GM12878 (cell line): Measurements from ENCODE around the gene HERC5.

Experiments used
- CTCF ChIP-seq, 3 experiments: IDR thresholded peaks in 2 of 3; conservative IDR thresholded peaks in 1 of 3; 2 replicates each; pipeline ENCODE4 v1.5.1; 2011; ENCODE audit warnings: low read depth in 3 of 3, low read length in 3 of 3, mild to moderate bottlenecking in 3 of 3, control low read depth in 2 of 3, moderate library complexity in 2 of 3, inconsistent platforms in 1 of 3, mixed read lengths in 1 of 3; ENCODE audit not compliant: control insufficient read depth in 2 of 3, insufficient read depth in 1 of 3; ENCODE audit errors: extremely low read depth in 1 of 3
- DPF2 ChIP-seq: fragments of 450-650 bp; IDR thresholded peaks from 2 replicates; pipeline ENCODE4 v1.6.1; 2017; ENCODE audit warnings: mild to moderate bottlenecking
- EGR1 ChIP-seq, 2 experiments: IDR thresholded peaks; 1 replicate in 1 of 2; 2 replicates in 1 of 2; pipeline ENCODE4 v1.6.1; 2011 to 2012; ENCODE audit warnings: low read depth in 2 of 2, low read length in 2 of 2, borderline replicate concordance in 1 of 2, mild to moderate bottlenecking in 1 of 2, moderate library complexity in 1 of 2
- NFYA ChIP-seq: IDR thresholded peaks from 2 replicates; pipeline ENCODE4 v1.6.1; 2011; ENCODE audit warnings: low read depth, mild to moderate bottlenecking, low read length, improper control_type of control experiment, borderline replicate concordance
- NRF1 ChIP-seq: conservative IDR thresholded peaks from 2 replicates; pipeline ENCODE4 v1.6.1; 2011; ENCODE audit warnings: mild to moderate bottlenecking, low read depth, low read length, improper control_type of control experiment
- RAD21 ChIP-seq: IDR thresholded peaks from 2 replicates; pipeline ENCODE4 v1.6.1; 2011; ENCODE audit warnings: mild to moderate bottlenecking, low read depth, low read length, moderate library complexity; ENCODE audit not compliant: insufficient read depth
- RAD51 ChIP-seq: fragments of 450-650 bp; IDR thresholded peaks from 2 replicates; pipeline ENCODE4 v1.6.1; 2016; ENCODE audit warnings: moderate library complexity, mild to moderate bottlenecking, inconsistent platforms
- SKIL ChIP-seq: fragments of 450-650 bp; IDR thresholded peaks from 2 replicates; pipeline ENCODE4 v1.6.1; 2017; ENCODE audit warnings: mild to moderate bottlenecking, low read depth, inconsistent platforms; ENCODE audit not compliant: poor library complexity, severe bottlenecking
- SMARCA5 ChIP-seq: fragments of 450-650 bp; IDR thresholded peaks from 2 replicates; pipeline ENCODE4 v1.6.1; 2017; ENCODE audit warnings: mild to moderate bottlenecking
- SMC3 ChIP-seq: IDR thresholded peaks from 2 replicates; pipeline ENCODE4 v1.6.1; 2011; ENCODE audit warnings: low read length, improper control_type of control experiment, borderline replicate concordance
- TAF1 ChIP-seq: IDR thresholded peaks from 2 replicates; pipeline ENCODE4 v1.6.1; 2011; ENCODE audit warnings: mild to moderate bottlenecking, low read depth, low read length, borderline replicate concordance

GRCh38 chr4:88409206-88409605 is 47.7 kb upstream of the HERC5 start:
- TF ChIP-seq TAF1 = no peak
- TF ChIP-seq CTCF (IDR thresholded peaks at IDR 0.05 in 2 of 3, conservative IDR thresholded peaks at IDR 0.05 in 1 of 3; ENCODE audit: control insufficient read depth in 2 of 3, extremely low read depth in 1 of 3, insufficient read depth in 1 of 3, low read depth in 3 of 3, low read length in 3 of 3) = no peak
- TF ChIP-seq EGR1 (IDR thresholded peaks at IDR 0.05; ENCODE audit: borderline replicate concordance in 1 of 2, low read depth in 2 of 2, low read length in 2 of 2) = no peak
- TF ChIP-seq RAD51 = no peak
- no peak for TF ChIP-seq SMARCA5
- no peak for TF ChIP-seq DPF2
- no peak for TF ChIP-seq SMC3
- no peak for TF ChIP-seq NRF1
- TF ChIP-seq RAD21 = no peak
- no peak for TF ChIP-seq NFYA
- TF ChIP-seq SKIL = no peak
